ENCODE results near the gene CMSS1. TPM values are rescaled to one million over a fixed set of nuclear protein-coding genes. Genes with fewer than 3 reads are reported as not detected.
A peak's percentile ranks its signal among the peaks of the same experiment; 100 is the strongest.

The CMSS1 gene
- total RNA-seq, 4 donors from 2014 or later: 1.3 to 9.9 (median 2.3) TPM

DNA sequence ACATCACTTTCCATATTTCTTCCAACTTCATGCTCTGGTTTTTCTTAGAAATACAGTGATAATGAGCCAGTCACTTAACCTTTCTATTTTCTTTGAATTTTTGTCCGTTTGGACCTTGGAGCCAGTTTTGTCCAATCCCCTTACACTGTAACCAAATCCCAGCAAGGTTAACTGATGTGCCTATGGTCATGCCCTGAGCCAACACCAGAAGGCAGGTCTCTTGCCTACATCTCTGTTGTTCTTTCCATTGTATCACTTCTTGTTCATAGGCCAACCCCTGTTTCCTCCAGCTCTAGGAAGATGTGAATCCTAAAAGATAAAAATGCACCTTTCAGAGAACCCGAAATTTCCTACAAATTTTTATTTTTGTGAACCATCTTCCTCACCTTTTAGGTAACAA is 122.7 kb downstream of the CMSS1 start:
- Histone ChIP-seq H3K9me3 (no peaks in the 10 kb centered on the region), H3K27me3 (no peaks in the 10 kb centered on the region), H3K4me3 (no peak overlapping the region), H3K27ac (peak overlapping the region in 1 of 4 donors; percentile 24), H3K36me3 (no peaks in the 10 kb centered on the region), H3K4me1 (peaks cover 0 to 9% (median 2%) of the 10 kb centered on the region in 4 donors)
- DNase-seq: no peak
- TF ChIP-seq POLR2A (IDR thresholded peaks at IDR 0.05): no peak
- TF ChIP-seq, protein P1, sequence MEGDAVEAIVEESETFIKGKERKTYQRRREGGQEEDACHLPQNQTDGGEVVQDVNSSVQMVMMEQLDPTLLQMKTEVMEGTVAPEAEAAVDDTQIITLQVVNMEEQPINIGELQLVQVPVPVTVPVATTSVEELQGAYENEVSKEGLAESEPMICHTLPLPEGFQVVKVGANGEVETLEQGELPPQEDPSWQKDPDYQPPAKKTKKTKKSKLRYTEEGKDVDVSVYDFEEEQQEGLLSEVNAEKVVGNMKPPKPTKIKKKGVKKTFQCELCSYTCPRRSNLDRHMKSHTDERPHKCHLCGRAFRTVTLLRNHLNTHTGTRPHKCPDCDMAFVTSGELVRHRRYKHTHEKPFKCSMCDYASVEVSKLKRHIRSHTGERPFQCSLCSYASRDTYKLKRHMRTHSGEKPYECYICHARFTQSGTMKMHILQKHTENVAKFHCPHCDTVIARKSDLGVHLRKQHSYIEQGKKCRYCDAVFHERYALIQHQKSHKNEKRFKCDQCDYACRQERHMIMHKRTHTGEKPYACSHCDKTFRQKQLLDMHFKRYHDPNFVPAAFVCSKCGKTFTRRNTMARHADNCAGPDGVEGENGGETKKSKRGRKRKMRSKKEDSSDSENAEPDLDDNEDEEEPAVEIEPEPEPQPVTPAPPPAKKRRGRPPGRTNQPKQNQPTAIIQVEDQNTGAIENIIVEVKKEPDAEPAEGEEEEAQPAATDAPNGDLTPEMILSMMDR (IDR thresholded peaks at IDR 0.05): no peak

DNA sequence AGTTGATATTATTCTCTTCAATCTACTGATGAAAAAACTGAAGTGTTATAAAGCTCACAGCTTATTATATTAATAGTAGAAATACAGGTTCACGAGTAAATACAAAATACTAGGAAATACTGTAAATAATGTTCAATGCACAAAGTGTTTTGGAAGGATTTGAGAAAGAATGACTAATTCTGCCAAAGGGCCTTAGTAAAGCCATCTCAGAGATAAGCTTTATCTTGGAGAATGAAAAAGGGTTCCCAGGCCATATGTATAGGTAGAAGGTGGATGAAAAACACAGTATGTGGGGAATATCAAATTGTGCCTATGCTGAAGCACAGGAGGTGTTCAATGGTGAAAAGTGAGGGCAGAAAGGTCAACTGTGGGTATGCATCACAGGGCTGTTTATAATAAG is 123.5 kb downstream of the CMSS1 start:
- Histone ChIP-seq H3K36me3 (no peaks in the 10 kb centered on the region), H3K4me3 (no peak overlapping the region), H3K9me3 (no peaks in the 10 kb centered on the region), H3K27ac (no peak overlapping the region), H3K4me1 (peaks cover 0 to 8% (median 2%) of the 10 kb centered on the region in 4 donors), H3K27me3 (no peaks in the 10 kb centered on the region)
- TF ChIP-seq POLR2A (IDR thresholded peaks at IDR 0.05): no peak
- TF ChIP-seq, protein P1 (IDR thresholded peaks at IDR 0.05): no peak
- no peak for DNase-seq

- no peak overlapping the region for H3K4me3 ChIP-seq
- peaks cover 0 to 3% (median 0%) of the 10 kb centered on the region in 4 donors for H3K4me1 ChIP-seq
- H3K9me3 ChIP-seq: no peaks in the 10 kb centered on the region
- TF ChIP-seq, protein P1 (IDR thresholded peaks at IDR 0.05): no peak
- TF ChIP-seq POLR2A (IDR thresholded peaks at IDR 0.05): no peak
- H3K36me3 ChIP-seq: no peaks in the 10 kb centered on the region
- H3K27me3 ChIP-seq: no peaks in the 10 kb centered on the region
- no peak for DNase-seq
- H3K27ac ChIP-seq: peak overlapping the region in 1 of 4 donors; percentile 24
Observed at GRCh38 chr3:99943931-99944761, 126.5 kb downstream of the CMSS1 start.

DNA sequence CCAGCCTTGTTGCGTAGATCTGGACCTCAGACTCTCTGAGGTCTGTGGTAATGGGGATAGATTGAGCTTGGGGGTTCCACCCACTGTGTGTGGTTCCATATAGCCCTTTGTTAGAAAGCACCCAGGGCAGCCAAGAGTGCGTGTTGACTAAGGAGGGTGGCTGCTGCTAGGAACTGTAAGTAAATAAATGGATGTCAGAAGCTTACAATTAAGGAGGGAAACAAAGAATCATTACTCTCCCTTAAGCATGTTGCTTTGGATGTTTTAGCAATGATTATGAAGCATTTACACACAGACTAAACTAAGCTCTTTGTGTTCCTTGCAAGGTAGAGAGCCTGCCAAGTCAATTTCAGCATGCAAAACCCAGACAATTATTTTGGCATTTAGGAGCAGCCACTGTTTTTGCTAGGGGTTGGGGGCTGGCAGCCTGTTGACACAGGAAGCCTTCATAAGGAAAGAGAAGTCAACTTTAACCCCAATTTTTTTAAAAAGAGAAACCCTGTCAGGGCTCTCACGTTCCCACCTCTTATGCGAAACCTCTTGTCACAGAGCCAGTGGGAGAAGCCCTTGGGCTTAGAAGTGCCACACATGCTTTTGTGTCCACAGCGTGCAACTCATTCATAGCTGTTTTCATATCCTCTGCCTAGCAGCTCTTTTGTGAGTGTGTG is 127.8 kb downstream of the CMSS1 start:
- TF ChIP-seq, protein P1 (IDR thresholded peaks at IDR 0.05): no peak
- no peak for TF ChIP-seq POLR2A (IDR thresholded peaks at IDR 0.05)
- H3K4me3 ChIP-seq: no peak overlapping the region
- H3K27me3 ChIP-seq: no peaks in the 10 kb centered on the region
- peak overlapping the region in 2 of 4 donors; percentile 24 to 53 for H3K27ac ChIP-seq
- no peaks in the 10 kb centered on the region for H3K36me3 ChIP-seq
- H3K4me1 ChIP-seq: peaks cover 0 to 3% (median 0%) of the 10 kb centered on the region in 4 donors
- DNase-seq: no peak
- no peaks in the 10 kb centered on the region for H3K9me3 ChIP-seq

DNA sequence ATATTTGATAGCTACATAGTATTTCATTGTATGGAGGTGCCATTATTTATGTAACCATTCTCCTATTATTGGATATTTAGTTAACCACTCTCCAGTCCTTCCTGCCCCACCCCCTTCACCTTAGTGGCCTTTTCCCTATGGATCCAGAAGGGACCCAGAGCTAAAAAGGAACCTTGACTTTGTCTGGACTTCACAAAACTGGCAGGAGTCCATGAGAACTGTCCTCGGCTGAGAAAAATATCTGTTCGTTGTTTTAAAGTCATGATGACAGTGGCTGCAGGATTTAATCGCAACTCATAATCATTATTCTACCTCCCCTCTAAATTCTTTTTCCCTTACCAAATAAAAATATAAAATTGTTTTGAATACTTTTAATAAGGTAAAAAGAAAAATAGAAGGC is 129.7 kb downstream of the CMSS1 start:
- H3K4me3 ChIP-seq: no peak overlapping the region
- H3K9me3 ChIP-seq: no peaks in the 10 kb centered on the region
- TF ChIP-seq POLR2A (IDR thresholded peaks at IDR 0.05): no peak
- TF ChIP-seq, protein P1 (IDR thresholded peaks at IDR 0.05): no peak
- no peak overlapping the region for H3K27ac ChIP-seq
- no peaks in the 10 kb centered on the region for H3K36me3 ChIP-seq
- no peak for DNase-seq
- no peaks in the 10 kb centered on the region for H3K27me3 ChIP-seq
- H3K4me1 ChIP-seq: peaks cover 0 to 3% (median 0%) of the 10 kb centered on the region in 4 donors

All from Peyer's patch (tissue), 4 donors.